CD4-positive, alpha-beta T cell treated with Interferon alpha-2 for 1 hour (primary cell): Measurements from ENCODE around the gene MID1.

ENCODE experiments used
- DNase-seq, 2 donors: peaks; one replicate each; pipeline ENCODE4 v3.0.0-alpha.2; 2020 to 2022

The MID1 gene

GRCh38 chrX:10620121-10620699, at the start of gene MID1:
TSS of gene MID1 (minus strand) at chrX:10620585. CDS start at chrX:10567547, 53,038 bp downstream.
- DNase-seq, result no peak

GRCh38 chrX:10667143-10667542, 46.8 kb upstream of the MID1 start:
- no peak for DNase-seq

- no peak for DNase-seq
Measured at GRCh38 chrX:10666102-10666501, 45.7 kb upstream of the MID1 start.

- DNase-seq, result no peak
Measured at GRCh38 chrX:10665681-10666080, 45.3 kb upstream of the MID1 start.

GRCh38 chrX:10660171-10660570, 39.8 kb upstream of the MID1 start:
- no peak for DNase-seq

GRCh38 chrX:10656214-10656613, 35.8 kb upstream of the MID1 start:
- no peak for DNase-seq

GRCh38 chrX:10654960-10655359, 34.6 kb upstream of the MID1 start:
- no peak for DNase-seq

- no peak for DNase-seq
Measured at GRCh38 chrX:10653302-10653701, 32.9 kb upstream of the MID1 start.

- DNase-seq, result no peak
Measured at GRCh38 chrX:10649265-10649664, 28.9 kb upstream of the MID1 start.

GRCh38 chrX:10648614-10649013, 28.2 kb upstream of the MID1 start:
- DNase-seq, result no peak

- no peak for DNase-seq
Measured at GRCh38 chrX:10636851-10637250, 16.5 kb upstream of the MID1 start.

- no peak for DNase-seq
Measured at GRCh38 chrX:10636337-10636736, 16.0 kb upstream of the MID1 start.

- no peak for DNase-seq
Measured at GRCh38 chrX:10634392-10635161, 14.2 kb upstream of the MID1 start.

- no peak for DNase-seq
Measured at GRCh38 chrX:10633722-10634121, 13.3 kb upstream of the MID1 start.

- DNase-seq, result no peak
Measured at GRCh38 chrX:10631416-10632145, 11.2 kb upstream of the MID1 start.

GRCh38 chrX:10630320-10630719, 9.9 kb upstream of the MID1 start:
- no peak for DNase-seq

GRCh38 chrX:10629905-10630304, 9.5 kb upstream of the MID1 start:
- DNase-seq, result no peak

GRCh38 chrX:10628906-10629305, 8.5 kb upstream of the MID1 start:
- no peak for DNase-seq

- no peak for DNase-seq
Measured at GRCh38 chrX:10622197-10622596, 1.8 kb upstream of the MID1 start.

- DNase-seq, result no peak
Measured at GRCh38 chrX:10619425-10620046, 849 bp downstream of the MID1 start.

GRCh38 chrX:10618961-10619360, 1.4 kb downstream of the MID1 start:
- DNase-seq, result no peak

GRCh38 chrX:10617999-10618351, 2.4 kb downstream of the MID1 start:
- DNase-seq, result no peak

GRCh38 chrX:10617186-10617998, 3.0 kb downstream of the MID1 start:
- no peak for DNase-seq
